NB4 (cell line): Measurements from ENCODE around the gene FAM193B.

Source experiments
- DNase-seq: peaks from one replicate; pipeline ENCODE4 v3.0.0; 2010; ENCODE audit warnings: low read depth
- H3K4me3 ChIP-seq: one replicate; pipeline ENCODE4 v1.5.1; 2011; ENCODE audit warnings: mild to moderate bottlenecking, low read depth, low read length, moderate library complexity
- MYC ChIP-seq: IDR thresholded peaks from 2 replicates; pipeline ENCODE4 v1.6.1; 2011; ENCODE audit warnings: low read depth, low read length
- POLR2A ChIP-seq: IDR thresholded peaks from 2 replicates; pipeline ENCODE4 v1.6.1; 2011; ENCODE audit warnings: mild to moderate bottlenecking; ENCODE audit not compliant: insufficient read length; ENCODE audit errors: extremely low read depth
- TF ChIP-seq, protein P1 (sequence below): IDR thresholded peaks from one replicate; pipeline ENCODE4 v1.5.1; 2012; ENCODE audit warnings: low read depth, low read length
- TF ChIP-seq, protein P2 (sequence below): IDR thresholded peaks from 2 replicates; pipeline ENCODE4 v1.6.1; 2011; ENCODE audit warnings: low read depth, low read length

The FAM193B gene

DNA sequence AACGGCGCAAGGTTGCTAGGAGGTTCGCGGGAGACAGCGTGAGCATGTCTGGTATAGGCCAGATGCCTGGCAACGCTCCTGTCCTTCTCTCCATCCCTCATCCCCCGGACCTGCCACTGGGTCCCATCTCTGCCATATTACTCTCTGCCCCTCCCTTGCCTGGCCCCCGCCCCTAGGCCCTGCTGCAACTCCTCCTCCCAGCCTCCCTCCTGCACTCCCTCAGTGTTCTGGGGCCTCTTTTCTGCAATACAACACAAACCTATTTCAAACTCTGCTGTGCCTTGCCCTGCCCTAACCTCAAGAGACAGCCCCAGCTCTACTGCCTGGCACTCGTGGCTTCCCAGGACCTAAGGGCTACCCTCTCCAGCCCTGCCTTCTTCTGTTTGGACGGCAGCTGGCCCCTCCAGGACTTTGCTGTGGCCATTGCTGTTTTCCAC is 72.0 kb downstream of the FAM193B start:
- no peak overlapping the region for H3K4me3 ChIP-seq
- no peak for DNase-seq
- no peak for TF ChIP-seq MYC
- no peak for TF ChIP-seq POLR2A
- TF ChIP-seq, protein P1, sequence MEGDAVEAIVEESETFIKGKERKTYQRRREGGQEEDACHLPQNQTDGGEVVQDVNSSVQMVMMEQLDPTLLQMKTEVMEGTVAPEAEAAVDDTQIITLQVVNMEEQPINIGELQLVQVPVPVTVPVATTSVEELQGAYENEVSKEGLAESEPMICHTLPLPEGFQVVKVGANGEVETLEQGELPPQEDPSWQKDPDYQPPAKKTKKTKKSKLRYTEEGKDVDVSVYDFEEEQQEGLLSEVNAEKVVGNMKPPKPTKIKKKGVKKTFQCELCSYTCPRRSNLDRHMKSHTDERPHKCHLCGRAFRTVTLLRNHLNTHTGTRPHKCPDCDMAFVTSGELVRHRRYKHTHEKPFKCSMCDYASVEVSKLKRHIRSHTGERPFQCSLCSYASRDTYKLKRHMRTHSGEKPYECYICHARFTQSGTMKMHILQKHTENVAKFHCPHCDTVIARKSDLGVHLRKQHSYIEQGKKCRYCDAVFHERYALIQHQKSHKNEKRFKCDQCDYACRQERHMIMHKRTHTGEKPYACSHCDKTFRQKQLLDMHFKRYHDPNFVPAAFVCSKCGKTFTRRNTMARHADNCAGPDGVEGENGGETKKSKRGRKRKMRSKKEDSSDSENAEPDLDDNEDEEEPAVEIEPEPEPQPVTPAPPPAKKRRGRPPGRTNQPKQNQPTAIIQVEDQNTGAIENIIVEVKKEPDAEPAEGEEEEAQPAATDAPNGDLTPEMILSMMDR = no peak
- TF ChIP-seq, protein P2, sequence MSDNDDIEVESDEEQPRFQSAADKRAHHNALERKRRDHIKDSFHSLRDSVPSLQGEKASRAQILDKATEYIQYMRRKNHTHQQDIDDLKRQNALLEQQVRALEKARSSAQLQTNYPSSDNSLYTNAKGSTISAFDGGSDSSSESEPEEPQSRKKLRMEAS = no peak

DNA sequence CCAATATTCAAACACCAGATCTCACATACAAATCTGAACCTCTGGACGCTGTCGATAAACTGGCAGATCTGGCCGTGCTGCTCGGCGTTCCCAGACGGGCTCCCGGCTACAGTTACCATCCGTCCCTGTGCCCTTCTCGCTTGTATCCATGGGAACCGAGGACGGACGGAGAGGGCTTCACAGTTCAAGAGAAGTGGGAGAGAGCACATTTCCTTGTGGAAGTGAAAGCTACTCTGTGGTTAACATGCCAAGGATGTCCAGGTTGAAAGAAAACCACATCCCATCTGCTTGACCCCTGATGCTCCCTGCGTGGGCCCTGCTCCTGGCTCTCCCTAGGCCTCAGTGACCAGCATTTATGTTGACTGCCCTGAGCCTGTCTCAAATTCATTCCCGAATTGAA is 74.6 kb downstream of the FAM193B start:
- no peak overlapping the region for H3K4me3 ChIP-seq
- peak; percentile 54 for DNase-seq
- TF ChIP-seq MYC (no peak), POLR2A (no peak)
- TF ChIP-seq, protein P1 = no peak
- TF ChIP-seq, protein P2 = no peak

GRCh38 chr5:177478711-177479646 is 75.4 kb downstream of the FAM193B start:
- H3K4me3 ChIP-seq = no peak overlapping the region
- peak; percentile 85 for TF ChIP-seq MYC
- TF ChIP-seq, protein P2 = peak; percentile 94
- no peak for TF ChIP-seq POLR2A
- peak; percentile 95 for DNase-seq

GRCh38 chr5:177477701-177478477 is 76.5 kb downstream of the FAM193B start:
- no peak overlapping the region for H3K4me3 ChIP-seq
- no peak for DNase-seq
- TF ChIP-seq, protein P1 = no peak
- TF ChIP-seq, protein P2 = no peak
- no peak for TF ChIP-seq MYC
- TF ChIP-seq POLR2A = no peak

GRCh38 chr5:177476531-177477233 is 77.7 kb downstream of the FAM193B start:
- DNase-seq = no peak

More at GRCh38 chr5:177476531-177477233, 77.7 kb downstream of the FAM193B start:
- TF ChIP-seq, protein P1 = no peak
- TF ChIP-seq, protein P2 = no peak
- no peak for TF ChIP-seq POLR2A
- no peak for TF ChIP-seq MYC
- H3K4me3 ChIP-seq = no peak overlapping the region
